H9 (cell line): ENCODE results near the gene B4GALNT4. TPM values are rescaled to one million over a fixed set of nuclear protein-coding genes. Genes with fewer than 3 reads are reported as not detected.
"Not testable (repeated sequence)": the region's sequence is repeated elsewhere in the genome, so short reads cannot be mapped to it uniquely, and the experiment has no call there.

Source experiments
- DNase-seq: peaks from one replicate; pipeline ENCODE4 v3.0.0-alpha.2; 2017
- H2AFZ ChIP-seq: one replicate; pipeline ENCODE4 v1.6.1; 2013; ENCODE audit warnings: mild to moderate bottlenecking, low read length, control low read depth, moderate library complexity
- H2AK5ac ChIP-seq: 2 replicates; pipeline ENCODE4 v1.6.1; 2013; ENCODE audit warnings: low read length, control low read depth, mixed read lengths; ENCODE audit not compliant: insufficient read length
- H2BK120ac ChIP-seq: one replicate; pipeline ENCODE4 v1.6.1; 2013; ENCODE audit warnings: low read depth, mild to moderate bottlenecking, low read length, control low read depth, inconsistent platforms; ENCODE audit not compliant: poor library complexity, severe bottlenecking
- H2BK12ac ChIP-seq: 2 replicates; pipeline ENCODE4 v1.6.1; 2013; ENCODE audit warnings: low read length, control low read depth, mixed read lengths, low read depth; ENCODE audit not compliant: insufficient read length
- H2BK15ac ChIP-seq: 2 replicates; pipeline ENCODE4 v1.6.1; 2013; ENCODE audit warnings: low read depth, low read length, control low read depth
- H2BK20ac ChIP-seq: one replicate; pipeline ENCODE4 v1.6.1; 2013; ENCODE audit warnings: low read depth, mild to moderate bottlenecking, low read length, control low read depth, inconsistent platforms; ENCODE audit not compliant: poor library complexity, severe bottlenecking
- H2BK5ac ChIP-seq: 2 replicates; pipeline ENCODE4 v1.6.1; 2013; ENCODE audit warnings: low read length, control low read depth, mixed read lengths; ENCODE audit not compliant: insufficient read length
- H3K14ac ChIP-seq: 2 replicates; pipeline ENCODE4 v1.6.1; 2013; ENCODE audit warnings: low read length, control low read depth; ENCODE audit not compliant: insufficient read depth
- H3K18ac ChIP-seq: 2 replicates; pipeline ENCODE4 v1.6.1; 2013; ENCODE audit warnings: low read depth, mild to moderate bottlenecking, mixed read lengths, low read length, control low read depth; ENCODE audit not compliant: insufficient read length
- H3K23ac ChIP-seq: 2 replicates; pipeline ENCODE4 v1.6.1; 2013; ENCODE audit warnings: low read length, control low read depth, mixed read lengths, low read depth; ENCODE audit not compliant: insufficient read length
- H3K23me2 ChIP-seq: 2 replicates; pipeline ENCODE4 v1.6.1; 2013; ENCODE audit warnings: low read depth, mild to moderate bottlenecking, mixed read lengths, low read length, control low read depth; ENCODE audit not compliant: insufficient read length, poor library complexity, severe bottlenecking
- H3K27ac ChIP-seq: 2 replicates; pipeline ENCODE4 v1.5.1; 2013; ENCODE audit warnings: low read length, control low read depth, mixed read lengths, low read depth; ENCODE audit not compliant: insufficient read length
- H3K27me3 ChIP-seq: 2 replicates; pipeline ENCODE4 v1.6.1; 2013; ENCODE audit warnings: low read length, control low read depth, inconsistent platforms; ENCODE audit not compliant: insufficient read depth
- H3K4ac ChIP-seq: 2 replicates; pipeline ENCODE4 v1.6.1; 2013; ENCODE audit warnings: low read depth, mild to moderate bottlenecking, control low read depth, inconsistent platforms, low read length, moderate library complexity
- H3K4me1 ChIP-seq: 2 replicates; pipeline ENCODE4 v1.6.1; 2013; ENCODE audit warnings: low read length, control low read depth, inconsistent platforms; ENCODE audit not compliant: insufficient read depth
- H3K4me2 ChIP-seq: 2 replicates; pipeline ENCODE4 v1.6.1; 2013; ENCODE audit warnings: low read length, control low read depth, mixed read lengths; ENCODE audit not compliant: insufficient read length, insufficient read depth
- H3K56ac ChIP-seq: 2 replicates; pipeline ENCODE4 v1.6.1; 2013; ENCODE audit warnings: low read depth, mild to moderate bottlenecking, mixed read lengths, low read length, control low read depth; ENCODE audit not compliant: insufficient read length
- H3K79me1 ChIP-seq: 2 replicates; pipeline ENCODE4 v1.6.1; 2013; ENCODE audit warnings: low read depth, mild to moderate bottlenecking, moderate library complexity, low read length, control low read depth, inconsistent platforms; ENCODE audit not compliant: insufficient read depth, poor library complexity, severe bottlenecking
- H3K79me2 ChIP-seq: 2 replicates; pipeline ENCODE4 v1.6.1; 2013; ENCODE audit warnings: low read length, control low read depth, inconsistent platforms; ENCODE audit not compliant: insufficient read depth
- H3K9ac ChIP-seq: 2 replicates; pipeline ENCODE4 v1.6.1; 2013; ENCODE audit warnings: low read length, control low read depth, mixed read lengths; ENCODE audit not compliant: insufficient read length; ENCODE audit errors: extremely low read depth
- H3K9me3 ChIP-seq: one replicate; pipeline ENCODE4 v1.6.1; 2013; ENCODE audit warnings: low read depth, low read length, inconsistent platforms; ENCODE audit not compliant: control insufficient read depth
- H3T11ph ChIP-seq: one replicate; pipeline ENCODE4 v1.6.1; 2013; ENCODE audit warnings: mild to moderate bottlenecking, low read length, control low read depth, inconsistent platforms
- H4K20me1 ChIP-seq: one replicate; pipeline ENCODE4 v1.6.1; 2013; ENCODE audit not compliant: control insufficient read depth, insufficient read length, insufficient read depth
- H4K5ac ChIP-seq: 2 replicates; pipeline ENCODE4 v1.6.1; 2013; ENCODE audit warnings: low read depth, mild to moderate bottlenecking, mixed read lengths, low read length, control low read depth; ENCODE audit not compliant: insufficient read length
- H4K8ac ChIP-seq: replicated peaks from 2 replicates; pipeline ENCODE4 v1.6.1; 2013; ENCODE audit warnings: low read length, control low read depth, mixed read lengths, low read depth; ENCODE audit not compliant: insufficient read length
- H4K91ac ChIP-seq: 2 replicates; pipeline ENCODE4 v1.6.1; 2013; ENCODE audit warnings: low read depth, mild to moderate bottlenecking, moderate library complexity, mixed read lengths, low read length, control low read depth; ENCODE audit not compliant: insufficient read length
- H3K27ac Mint-ChIP-seq, 3 experiments: 2 replicates in 2 of 3; 3 replicates in 1 of 3; pipeline ENCODE4 v1.8.0; 2020 to 2021; ENCODE audit warnings: mixed read lengths in 3 of 3, mild to moderate bottlenecking in 1 of 3, moderate library complexity in 1 of 3
- H3K27me3 Mint-ChIP-seq: 2 replicates; pipeline ENCODE4 v1.8.0; 2021; ENCODE audit warnings: low read depth, mild to moderate bottlenecking, moderate library complexity, mixed read lengths
- H3K36me3 Mint-ChIP-seq, 3 experiments: 2 replicates in 2 of 3; 3 replicates in 1 of 3; pipeline ENCODE4 v1.8.0; 2020 to 2021; ENCODE audit warnings: low read depth in 3 of 3, mixed read lengths in 3 of 3; ENCODE audit not compliant: insufficient read depth in 1 of 3
- H3K4me1 Mint-ChIP-seq, 2 experiments: 2 replicates each; pipeline ENCODE4 v1.8.0; 2020; ENCODE audit warnings: mixed read lengths in 2 of 2
- H3K4me3 Mint-ChIP-seq, 2 experiments: 2 replicates in 1 of 2; 3 replicates in 1 of 2; pipeline ENCODE4 v1.8.0; 2020 to 2021; ENCODE audit warnings: mild to moderate bottlenecking in 2 of 2, mixed read lengths in 2 of 2, moderate library complexity in 1 of 2
- H3K9me3 Mint-ChIP-seq, 2 experiments: 2 replicates in 1 of 2; 3 replicates in 1 of 2; pipeline ENCODE4 v1.8.0; 2020; ENCODE audit warnings: mild to moderate bottlenecking in 2 of 2, mixed read lengths in 2 of 2, moderate library complexity in 1 of 2
- CTCF ChIP-seq: fragments of 200-600 bp; sonication (generic); conservative IDR thresholded peaks from 3 replicates; pipeline ENCODE4 v1.8.0; 2021; ENCODE audit warnings: antibody characterized with exemption, mild to moderate bottlenecking
- WGBS: extraction: QIAGEN DNeasy Blood & Tissue Kit; methylation state at CpG from one replicate; pipeline ENCODE4 v1.1.7; 2013; ENCODE audit warnings: missing lambda C conversion rate, low lambda C conversion rate, mixed read lengths; ENCODE audit not compliant: insufficient read length; ENCODE audit errors: extremely low coverage; 5-methylcytosine and 5-hydroxymethylcytosine counted together
- total RNA-seq: library from RNA; stranded (reverse); gene quantifications from 2 replicates; pipeline ENCODE4 v1.2.1, GENCODE V29; 2021

The B4GALNT4 gene
- total RNA-seq, 1 experiment from 2014 or later, result 105 TPM

- Histone ChIP-seq H2AK5ac (no peak overlapping the region), H3K4me2 (no peak overlapping the region), H3K79me1 (no peaks in the 10 kb centered on the region), H2BK15ac (no peak overlapping the region), H3K9ac (no peak overlapping the region), H3K23me2 (no peaks in the 10 kb centered on the region), H4K91ac (no peak overlapping the region), H3K79me2 (no peaks in the 10 kb centered on the region), H2AFZ (no peak overlapping the region), H2BK12ac (no peak overlapping the region), H3K4ac (no peak overlapping the region), H2BK20ac (no peak overlapping the region), H3K9me3 (no peaks in the 10 kb centered on the region), H3K56ac (no peak overlapping the region), H4K5ac (no peak overlapping the region), H3T11ph (no peak overlapping the region), H3K27ac (no peak overlapping the region), H3K14ac (no peak overlapping the region), H3K23ac (no peak overlapping the region), H4K8ac (no peak overlapping the region), H3K18ac (no peak overlapping the region), H3K4me1 (no peaks in the 10 kb centered on the region), H3K27me3 (no peaks in the 10 kb centered on the region), H4K20me1 (peaks cover 2% of the 10 kb centered on the region), H2BK5ac (no peak overlapping the region), H2BK120ac (no peak overlapping the region)
- DNase-seq, result no peak
- H3K9me3 Mint-ChIP-seq, result peaks cover 10 to 16% of the 10 kb centered on the region in 2 experiments
- no peak for TF ChIP-seq CTCF
- WGBS, result no CpG with 5 or more reads among the region's 50 CpGs
- H3K27me3 Mint-ChIP-seq, result no peaks in the 10 kb centered on the region
- no peak overlapping the region for H3K4me3 Mint-ChIP-seq
- H3K36me3 Mint-ChIP-seq, result peaks cover 2 to 18% (median 18%) of the 10 kb centered on the region in 3 experiments; a peak in 6 of 7 replicates
- H3K4me1 Mint-ChIP-seq, result peaks cover under 1% of the 10 kb centered on the region in 2 experiments; a peak in 2 of 4 replicates
- no peak overlapping the region for H3K27ac Mint-ChIP-seq
These were observed 31.0 kb downstream of the B4GALNT4 start for GRCh38 chr11:400241-400689.

GRCh38 chr11:401196-401595, 31.9 kb downstream of the B4GALNT4 start:
- no CpG with 5 or more reads among the region's 52 CpGs for WGBS
- H2AK5ac ChIP-seq, H3K9me3 ChIP-seq: not testable (repeated sequence)

More at GRCh38 chr11:401196-401595, 31.9 kb downstream of the B4GALNT4 start:
- H2AFZ ChIP-seq, H4K8ac ChIP-seq, H4K91ac ChIP-seq, H3K23me2 ChIP-seq, H3K4me3 Mint-ChIP-seq, H4K20me1 ChIP-seq, H3K4me1 ChIP-seq, H3K4me1 Mint-ChIP-seq, H3K79me2 ChIP-seq, H3K4ac ChIP-seq, H3K18ac ChIP-seq, H2BK20ac ChIP-seq, H3K56ac ChIP-seq, H2BK12ac ChIP-seq, H3T11ph ChIP-seq, H3K23ac ChIP-seq, DNase-seq, H4K5ac ChIP-seq, H3K9ac ChIP-seq, H2BK120ac ChIP-seq, H3K27me3 ChIP-seq, H3K4me2 ChIP-seq, H2BK5ac ChIP-seq, H3K79me1 ChIP-seq, H3K27ac ChIP-seq, H2BK15ac ChIP-seq, H3K14ac ChIP-seq, H3K27me3 Mint-ChIP-seq, H3K27ac Mint-ChIP-seq: not testable (repeated sequence)
- peaks cover 10 to 16% of the 10 kb centered on the region in 2 experiments for H3K9me3 Mint-ChIP-seq
- H3K36me3 Mint-ChIP-seq, result peaks cover 2 to 18% (median 18%) of the 10 kb centered on the region in 3 experiments; a peak in 6 of 7 replicates
